Measurements from ENCODE around the gene CHST6.

DNA sequence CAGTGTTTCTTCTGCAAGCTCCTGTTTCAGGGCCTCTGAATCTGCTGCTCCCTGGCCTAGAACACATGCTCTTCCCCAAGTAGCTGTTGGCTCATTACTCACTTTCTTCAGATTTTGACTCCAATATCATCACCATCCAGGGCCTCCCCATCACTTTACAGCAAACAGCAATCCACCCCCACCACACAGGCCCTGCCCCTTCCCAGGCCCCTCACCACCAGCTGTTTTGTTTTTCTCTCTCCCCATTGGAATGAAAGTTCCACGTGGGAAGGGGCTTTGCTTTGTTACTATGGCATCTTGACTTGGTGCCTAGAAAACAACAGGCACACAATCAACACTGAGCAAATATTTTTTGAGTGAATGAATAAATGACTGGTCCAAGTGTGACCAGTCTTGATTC lies 34.8 kb downstream of the CHST6 start:
- TF ChIP-seq, protein P1, sequence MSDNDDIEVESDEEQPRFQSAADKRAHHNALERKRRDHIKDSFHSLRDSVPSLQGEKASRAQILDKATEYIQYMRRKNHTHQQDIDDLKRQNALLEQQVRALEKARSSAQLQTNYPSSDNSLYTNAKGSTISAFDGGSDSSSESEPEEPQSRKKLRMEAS (IDR thresholded peaks at IDR 0.05; ENCODE audit: insufficient read depth, insufficient read length) = no peak
- TF ChIP-seq, protein P2, sequence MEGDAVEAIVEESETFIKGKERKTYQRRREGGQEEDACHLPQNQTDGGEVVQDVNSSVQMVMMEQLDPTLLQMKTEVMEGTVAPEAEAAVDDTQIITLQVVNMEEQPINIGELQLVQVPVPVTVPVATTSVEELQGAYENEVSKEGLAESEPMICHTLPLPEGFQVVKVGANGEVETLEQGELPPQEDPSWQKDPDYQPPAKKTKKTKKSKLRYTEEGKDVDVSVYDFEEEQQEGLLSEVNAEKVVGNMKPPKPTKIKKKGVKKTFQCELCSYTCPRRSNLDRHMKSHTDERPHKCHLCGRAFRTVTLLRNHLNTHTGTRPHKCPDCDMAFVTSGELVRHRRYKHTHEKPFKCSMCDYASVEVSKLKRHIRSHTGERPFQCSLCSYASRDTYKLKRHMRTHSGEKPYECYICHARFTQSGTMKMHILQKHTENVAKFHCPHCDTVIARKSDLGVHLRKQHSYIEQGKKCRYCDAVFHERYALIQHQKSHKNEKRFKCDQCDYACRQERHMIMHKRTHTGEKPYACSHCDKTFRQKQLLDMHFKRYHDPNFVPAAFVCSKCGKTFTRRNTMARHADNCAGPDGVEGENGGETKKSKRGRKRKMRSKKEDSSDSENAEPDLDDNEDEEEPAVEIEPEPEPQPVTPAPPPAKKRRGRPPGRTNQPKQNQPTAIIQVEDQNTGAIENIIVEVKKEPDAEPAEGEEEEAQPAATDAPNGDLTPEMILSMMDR (IDR thresholded peaks at IDR 0.05; ENCODE audit: extremely low read depth in 1 of 2, insufficient read depth in 1 of 2, low read depth in 1 of 2, low read length in 2 of 2) = no peak
- TF ChIP-seq POLR2A (IDR thresholded peaks at IDR 0.05; ENCODE audit: low read depth, low read length) (no peak), POLR2AphosphoS5 (IDR thresholded peaks at IDR 0.05; ENCODE audit: insufficient read depth, low read depth, low read length) (no peak), MYC (IDR thresholded peaks at IDR 0.05; ENCODE audit: low read depth, low read length) (no peak), FOS (IDR thresholded peaks at IDR 0.05; ENCODE audit: borderline replicate concordance, insufficient read depth, low read length) (no peak)
